HepG2 (cell line): ENCODE measurements around the gene RPS14. TPM values are rescaled to one million over a fixed set of nuclear protein-coding genes. Genes with fewer than 3 reads are reported as not detected.

Source experiments
- BATF2 ChIP-seq: sonication (generic); formaldehyde crosslinking; IDR thresholded peaks from 2 replicates; pipeline ENCODE4 v1.8.0; 2022; ENCODE audit warnings: mild to moderate bottlenecking, missing genetic modification reagents, moderate library complexity
- GTF2F1 ChIP-seq: fragments of 150-350 bp; IDR thresholded peaks from 2 replicates; pipeline ENCODE4 v1.6.1; 2014; ENCODE audit warnings: low read length
- HDAC2 ChIP-seq: sonication (generic); formaldehyde crosslinking; IDR thresholded peaks from 2 replicates; pipeline ENCODE4 v1.4.0; 2020; ENCODE audit warnings: missing genetic modification reagents
- HOXA7 ChIP-seq: sonication (generic); formaldehyde crosslinking; IDR thresholded peaks from 2 replicates; pipeline ENCODE4 v1.8.1; 2022; ENCODE audit warnings: mild to moderate bottlenecking, missing genetic modification reagents, moderate library complexity
- KIAA2018 ChIP-seq: sonication (generic); formaldehyde crosslinking; IDR thresholded peaks from 2 replicates; pipeline ENCODE4 v1.5.0; 2020; ENCODE audit warnings: mild to moderate bottlenecking, missing genetic modification reagents, borderline replicate concordance
- MEIS1 ChIP-seq: sonication (generic); formaldehyde crosslinking; IDR thresholded peaks from 2 replicates; pipeline ENCODE4 v1.9.0; 2021; ENCODE audit warnings: mild to moderate bottlenecking, missing genetic modification reagents, moderate library complexity, borderline replicate concordance
- MTF1 ChIP-seq: sonication (generic); formaldehyde crosslinking; IDR thresholded peaks from 2 replicates; pipeline ENCODE4 v1.5.0; 2020; ENCODE audit warnings: missing genetic modification reagents
- NFIB ChIP-seq: sonication (generic); formaldehyde crosslinking; IDR thresholded peaks from 2 replicates; pipeline ENCODE4 v1.9.0; 2021; ENCODE audit warnings: missing genetic modification reagents, mild to moderate bottlenecking, borderline replicate concordance
- NR2F1 ChIP-seq, 2 experiments: fragments of 450-650 bp in 1 of 2; formaldehyde crosslinking in 1 of 2; IDR thresholded peaks; 2 replicates each; pipeline versions ENCODE4 v1.5.0 to v1.6.1; 2016 to 2020; ENCODE audit warnings: mild to moderate bottlenecking in 1 of 2, missing compliant biosample characterization in 1 of 2, missing genetic modification reagents in 1 of 2, moderate library complexity in 1 of 2
- PHF8 ChIP-seq: sonication (generic); formaldehyde crosslinking; IDR thresholded peaks from 2 replicates; pipeline ENCODE4 v1.5.0; 2020; ENCODE audit warnings: missing genetic modification reagents
- POLR2A ChIP-seq, 2 experiments: IDR thresholded peaks; 2 replicates each; pipeline ENCODE4 v1.6.1; 2011; ENCODE audit warnings: low read depth in 2 of 2, low read length in 2 of 2, mild to moderate bottlenecking in 1 of 2, moderate library complexity in 1 of 2; ENCODE audit not compliant: insufficient read depth in 1 of 2
- RFXAP ChIP-seq: sonication (generic); formaldehyde crosslinking; IDR thresholded peaks from 2 replicates; pipeline ENCODE4 v1.4.0; 2020; ENCODE audit warnings: missing genetic modification reagents, borderline replicate concordance
- SMAD3 ChIP-seq: sonication (generic); formaldehyde crosslinking; IDR thresholded peaks from 2 replicates; pipeline ENCODE4 v1.4.0; 2020; ENCODE audit warnings: missing genetic modification reagents
- SMARCE1 ChIP-seq: fragments of 450-650 bp; IDR thresholded peaks from 2 replicates; pipeline ENCODE4 v1.6.1; 2017; ENCODE audit warnings: borderline replicate concordance
- ZNF207 ChIP-seq: fragments of 450-650 bp; IDR thresholded peaks from 2 replicates; pipeline ENCODE4 v1.6.1; 2016; ENCODE audit warnings: antibody characterized with exemption, borderline replicate concordance
- ZNF264 ChIP-seq: sonication (generic); formaldehyde crosslinking; IDR thresholded peaks from 2 replicates; pipeline ENCODE4 v1.4.0; 2020; ENCODE audit warnings: missing genetic modification reagents
- ZNF33B ChIP-seq: sonication (generic); formaldehyde crosslinking; IDR thresholded peaks from 2 replicates; pipeline ENCODE4 v1.5.1; 2020; ENCODE audit warnings: mild to moderate bottlenecking, missing genetic modification reagents
- ZNF350 ChIP-seq: sonication (generic); formaldehyde crosslinking; IDR thresholded peaks from 2 replicates; pipeline ENCODE4 v1.4.0; 2020; ENCODE audit warnings: mild to moderate bottlenecking, low read depth, missing genetic modification reagents, borderline replicate concordance
- ZNF414 ChIP-seq: sonication (generic); formaldehyde crosslinking; IDR thresholded peaks from 2 replicates; pipeline ENCODE4 v1.5.0; 2020; ENCODE audit warnings: missing genetic modification reagents
- ZNF780A ChIP-seq: sonication (generic); formaldehyde crosslinking; IDR thresholded peaks from 2 replicates; pipeline ENCODE4 v1.8.0; 2022; ENCODE audit warnings: mild to moderate bottlenecking, missing genetic modification reagents, moderate library complexity
- polyA plus RNA-seq, 8 experiments: library from polyadenylated mRNA; depleted of rRNA in 3 of 8; stranded (reverse) in 7 of 8; unstranded in 1 of 8; fragments of >200 nt; fragmentation: Illumina TruSeq in 4 of 8; extraction: Trizol in 4 of 8; gene quantifications; 2 replicates each; pipeline versions ENCODE4 v1.2.1 to v1.2.3, GENCODE V29; 2011 to 2016; ENCODE audit warnings: low read depth in 4 of 8, missing spikeins in 1 of 8, mixed read lengths in 1 of 8; ENCODE audit not compliant: insufficient read depth in 1 of 8
- total RNA-seq, 5 experiments: library from RNA; depleted of rRNA; stranded (reverse); fragments of >200 nt; fragmentation: Illumina TruSeq; extraction: Trizol; gene quantifications; 2 replicates each; pipeline ENCODE4 v1.2.3, GENCODE V29; 2016; ENCODE audit warnings: low read depth in 1 of 5

The RPS14 gene
- total and polyA plus RNA-seq, 2 of the 13 experiments (the other 11 are each of a cell fraction or from before 2014, with no cell fraction given) = 2,116 to 3,295 TPM

- TF ChIP-seq KIAA2018 (CRISPR knock-in tag) (0 out of 2 replicates have a peak, but pooled peaks have one; percentile 65), MTF1 (peak; percentile 78; the same call in 1 of the 2 replicates), ZNF350 (CRISPR knock-in tag) (peak; percentile 58; the same call in 1 of the 2 replicates), NFIB (CRISPR knock-in tag) (no peak), SMAD3 (CRISPR knock-in tag) (no peak), POLR2A (IDR thresholded peaks at IDR 0.05; ENCODE audit: insufficient read depth in 1 of 2, low read depth in 2 of 2, low read length in 2 of 2) (peak; percentile 88 to 91), HDAC2 (CRISPR knock-in tag) (peak; percentile 33), MEIS1 (0 out of 2 replicates have a peak, but pooled peaks have one; percentile 70), BATF2 (CRISPR knock-in tag) (no peak), NR2F1 (CRISPR knock-in tag; IDR thresholded peaks at IDR 0.05) (peak; percentile 20 to 46; a peak in 2 of 4 replicates), SMARCE1 (no peak), GTF2F1 (no peak), HOXA7 (CRISPR knock-in tag) (no peak), RFXAP (peak; percentile 100), ZNF264 (peak; percentile 32; the same call in 1 of the 2 replicates), ZNF414 (CRISPR knock-in tag) (0 out of 2 replicates have a peak, but pooled peaks have one; percentile 74), PHF8 (CRISPR knock-in tag) (peak; percentile 55; the same call in 1 of the 2 replicates), ZNF207 (no peak), ZNF780A (no peak), ZNF33B (CRISPR knock-in tag) (no peak)
These were observed 37.0 kb downstream of the RPS14 start, which contains the start of gene CD74 (continued) for GRCh38 chr5:150412319-150413175.
